HepG2 (cell line): ENCODE results near the gene CRAMP1. TPM values are rescaled to one million over a fixed set of nuclear protein-coding genes. Genes with fewer than 3 reads are reported as not detected.
A peak's percentile ranks its signal among the peaks of the same experiment; 100 is the strongest.

Experiments
- ATAC-seq: fragments of 200-7000 bp; cut with Tn5 transposase; 3 replicates; pipeline ENCODE4 v1.9.1; 2020; ENCODE audit warnings: mild to moderate bottlenecking, moderate library complexity
- BruUV-seq: library from RNA; stranded (reverse); fragments of 400-500 nt; replicated peaks from 2 replicates; lab custom pipeline; 2021; lab: Mats Ljungman, UMichigan
- CTCF ChIA-PET: fragments of 300-600 bp; formaldehyde crosslinking; extraction: SDS; loops from one replicate; lab custom pipeline; 2021; ENCODE audit warnings: low total read pairs, inconsistent platforms, low intra/inter-chr PET ratio; lab: Yijun Ruan, JAX
- POLR2A ChIA-PET: fragments of 350-600 bp; sonication (Branson Sonifier 250); formaldehyde crosslinking; loops from one replicate; lab custom pipeline; 2020; ENCODE audit warnings: antibody characterized with exemption, inconsistent platforms; lab: Yijun Ruan, JAX
- DNase-seq: peaks from one replicate; pipeline ENCODE4 v3.0.0-alpha.2; 2015; ENCODE audit warnings: low spot score
- FAIRE-seq: peaks from 3 replicates; lab custom pipeline; 2011; peaks lifted over from hg19 to GRCh38; lab: Jason Lieb, UNC
- H2AFZ ChIP-seq: one replicate; pipeline ENCODE4 v1.6.1; 2011; ENCODE audit warnings: low read length, inconsistent platforms
- H3K27ac ChIP-seq: fragments of 300-600 bp; 3 replicates; pipeline ENCODE4 v1.8.0; 2011; ENCODE audit warnings: mixed run types, mild to moderate bottlenecking, mixed read lengths, low read length, inconsistent platforms; ENCODE audit not compliant: insufficient read depth; ENCODE audit errors: extremely low read length
- H3K27me3 ChIP-seq, 2 experiments: fragments of 200-600 bp in 1 of 2; 2 replicates in 1 of 2; 3 replicates in 1 of 2; pipeline versions ENCODE4 v1.6.0 to v1.8.0; 2011; ENCODE audit warnings: low read length in 2 of 2, mild to moderate bottlenecking in 2 of 2, moderate library complexity in 2 of 2, inconsistent platforms in 1 of 2; ENCODE audit not compliant: insufficient read depth in 2 of 2, control insufficient read depth in 1 of 2
- H3K36me3 ChIP-seq, 2 experiments: fragments of 200-600 bp in 1 of 2; replicated peaks in 1 of 2; 2 replicates in 1 of 2; 3 replicates in 1 of 2; pipeline versions ENCODE4 v1.5.1 to v1.8.0; 2011; ENCODE audit warnings: low read length in 2 of 2, inconsistent platforms in 1 of 2; ENCODE audit not compliant: insufficient read depth in 2 of 2, control insufficient read depth in 1 of 2
- H3K4me1 ChIP-seq: 2 replicates; pipeline ENCODE4 v1.5.1; 2012; ENCODE audit warnings: low read length, inconsistent platforms; ENCODE audit not compliant: insufficient read depth
- H3K4me2 ChIP-seq: 2 replicates; pipeline ENCODE4 v1.6.0; 2011; ENCODE audit warnings: low read depth, low read length, inconsistent platforms
- H3K4me3 ChIP-seq, 3 experiments: fragments of 200-600 bp in 1 of 3; sonication (generic), shearing (Covaris generic) in 1 of 3; replicated peaks in 1 of 3; 2 replicates each; pipeline ENCODE4 v1.5.1; 2011 to 2016; ENCODE audit warnings: low read length in 3 of 3, inconsistent platforms in 2 of 3, low read depth in 2 of 3, mild to moderate bottlenecking in 2 of 3, control low read depth in 1 of 3, mixed read lengths in 1 of 3; ENCODE audit not compliant: insufficient read depth in 1 of 3
- H3K79me2 ChIP-seq: one replicate; pipeline ENCODE4 v1.6.1; 2011; ENCODE audit warnings: low read length, inconsistent platforms; ENCODE audit not compliant: insufficient read depth
- H3K9ac ChIP-seq: 2 replicates; pipeline ENCODE4 v1.6.0; 2011; ENCODE audit warnings: mild to moderate bottlenecking, low read depth, low read length, inconsistent platforms; ENCODE audit not compliant: insufficient read depth
- H3K9me3 ChIP-seq: 2 replicates; pipeline ENCODE4 v1.5.1; 2012; ENCODE audit warnings: mild to moderate bottlenecking, low read length
- H4K20me1 ChIP-seq: 2 replicates; pipeline ENCODE4 v1.6.0; 2011; ENCODE audit warnings: inconsistent platforms, mild to moderate bottlenecking, low read length, moderate library complexity; ENCODE audit not compliant: insufficient read depth
- CBX1 ChIP-seq: IDR thresholded peaks from one replicate; pipeline ENCODE4 v1.6.1; 2016; ENCODE audit warnings: antibody characterized with exemption, low read depth
- CREB1 ChIP-seq, 2 experiments: fragments of 450-650 bp in 1 of 2; IDR thresholded peaks; 2 replicates each; pipeline ENCODE4 v1.6.1; 2016 to 2017; ENCODE audit warnings: control low read depth in 1 of 2, mild to moderate bottlenecking in 1 of 2, missing compliant biosample characterization in 1 of 2, missing genetic modification characterization in 1 of 2
- POLR2A ChIP-seq, 2 experiments: IDR thresholded peaks; 2 replicates each; pipeline ENCODE4 v1.6.1; 2011; ENCODE audit warnings: low read depth in 2 of 2, low read length in 2 of 2, mild to moderate bottlenecking in 1 of 2, moderate library complexity in 1 of 2; ENCODE audit not compliant: insufficient read depth in 1 of 2
- RAD51 ChIP-seq: fragments of 450-650 bp; IDR thresholded peaks from 2 replicates; pipeline ENCODE4 v1.6.1; 2016; ENCODE audit warnings: borderline replicate concordance
- SALL2 ChIP-seq: sonication (generic); formaldehyde crosslinking; IDR thresholded peaks from 2 replicates; pipeline ENCODE4 v1.8.1; 2023; ENCODE audit warnings: mild to moderate bottlenecking, missing genetic modification reagents, inconsistent platforms
- SNAI1 ChIP-seq: sonication (generic); formaldehyde crosslinking; IDR thresholded peaks from 2 replicates; pipeline ENCODE4 v1.5.0; 2020; ENCODE audit warnings: mild to moderate bottlenecking, missing genetic modification reagents, borderline replicate concordance
- SOX5 ChIP-seq: IDR thresholded peaks from 2 replicates; pipeline ENCODE4 v1.6.1; 2016; ENCODE audit warnings: borderline replicate concordance
- ZBTB1 ChIP-seq: sonication (generic); formaldehyde crosslinking; IDR thresholded peaks from 2 replicates; pipeline ENCODE4 v1.4.0; 2020; ENCODE audit warnings: missing genetic modification reagents, borderline replicate concordance
- ZNF274 ChIP-seq: sonication (generic); formaldehyde crosslinking; IDR thresholded peaks from 2 replicates; pipeline ENCODE4 v1.5.1; 2020; ENCODE audit warnings: mild to moderate bottlenecking, missing genetic modification reagents
- ZNF660 ChIP-seq: sonication (generic); formaldehyde crosslinking; IDR thresholded peaks from 2 replicates; pipeline ENCODE4 v1.5.1; 2020; ENCODE audit warnings: mild to moderate bottlenecking, low read depth, missing genetic modification reagents, borderline replicate concordance
- ZNF7 ChIP-seq: IDR thresholded peaks from 2 replicates; pipeline ENCODE4 v1.6.1; 2016; ENCODE audit warnings: missing biosample characterization, missing genetic modification reagents
- ZNF709 ChIP-seq: sonication (generic); formaldehyde crosslinking; IDR thresholded peaks from 2 replicates; pipeline ENCODE4 v1.5.0; 2020; ENCODE audit warnings: mild to moderate bottlenecking, missing genetic modification reagents
- WGBS: methylation state at CpG from one replicate; pipeline ENCODE4 v1.1.6; 2017; ENCODE audit warnings: low lambda C conversion rate; 5-methylcytosine and 5-hydroxymethylcytosine counted together
- in situ Hi-C: cut with HindIII; loops from 2 replicates; pipeline ENCODE4 v1.10.0; 2017; ENCODE audit warnings: low pct_unique_long_range_greater_than_20kb; ENCODE audit not compliant: extremely low pct_ligation_motif_present
- intact Hi-C: fragments of 100-400 bp; cut with micrococcal nuclease; formaldehyde crosslinking; loops from one replicate; pipeline ENCODE4 v1.10.0; 2022; ENCODE audit not compliant: unreplicated experiment
- polyA plus RNA-seq, 8 experiments: library from polyadenylated mRNA; depleted of rRNA in 3 of 8; stranded (reverse) in 7 of 8; unstranded in 1 of 8; fragments of >200 nt; fragmentation: Illumina TruSeq in 4 of 8; extraction: Trizol in 4 of 8; gene quantifications; 2 replicates each; pipeline versions ENCODE4 v1.2.1 to v1.2.3, GENCODE V29; 2011 to 2016; ENCODE audit warnings: low read depth in 4 of 8, missing spikeins in 1 of 8, mixed read lengths in 1 of 8; ENCODE audit not compliant: insufficient read depth in 1 of 8
- total RNA-seq, 5 experiments: library from RNA; depleted of rRNA; stranded (reverse); fragments of >200 nt; fragmentation: Illumina TruSeq; extraction: Trizol; gene quantifications; 2 replicates each; pipeline ENCODE4 v1.2.3, GENCODE V29; 2016; ENCODE audit warnings: low read depth in 1 of 5
- TF ChIP-seq, protein P1 (sequence below): sonication (generic); formaldehyde crosslinking; IDR thresholded peaks from 2 replicates; pipeline ENCODE4 v1.5.1; 2020; ENCODE audit warnings: mild to moderate bottlenecking, missing genetic modification reagents, moderate library complexity

Gene CRAMP1
- total and polyA plus RNA-seq, 2 of the 13 experiments (the other 11 are each of a cell fraction or from before 2014, with no cell fraction given), result 6.8 to 9.7 TPM

DNA sequence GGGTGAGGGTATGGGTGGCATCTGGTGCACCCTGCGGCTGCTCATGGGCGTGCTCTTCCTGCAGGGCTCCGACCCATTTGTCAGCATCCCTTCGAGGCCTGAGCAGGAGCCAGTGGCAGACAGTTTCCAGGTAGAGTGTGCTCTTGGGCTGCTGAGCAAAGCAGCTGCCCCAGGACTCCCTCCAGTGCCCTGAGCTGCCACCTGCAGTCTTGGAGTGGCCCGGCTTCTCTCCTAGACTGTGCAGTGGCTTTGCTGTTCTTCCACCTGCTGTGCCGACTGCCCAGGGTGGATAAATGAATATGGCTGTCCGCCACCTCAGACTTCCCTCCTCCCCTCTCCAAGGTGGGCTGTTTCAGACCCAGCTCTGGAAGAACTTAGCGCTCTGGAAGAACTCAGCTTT lies 55.1 kb downstream of the CRAMP1 start:
- no TSS peak for BruUV-seq
- TF ChIP-seq SOX5 (no peak), ZNF274 (no peak), ZNF660 (CRISPR knock-in tag) (no peak), SALL2 (no peak), ZBTB1 (CRISPR knock-in tag) (no peak), POLR2A (IDR thresholded peaks at IDR 0.05; ENCODE audit: insufficient read depth in 1 of 2, low read depth in 2 of 2, low read length in 2 of 2) (no peak), CBX1 (no peak), RAD51 (no peak), CREB1 (IDR thresholded peaks at IDR 0.05) (no peak), CREB1 (CRISPR knock-in tag; IDR thresholded peaks at IDR 0.05) (no peak), ZNF7 (CRISPR knock-in tag) (no peak), SNAI1 (CRISPR knock-in tag) (no peak), ZNF709 (no peak)
- TF ChIP-seq, protein P1, sequence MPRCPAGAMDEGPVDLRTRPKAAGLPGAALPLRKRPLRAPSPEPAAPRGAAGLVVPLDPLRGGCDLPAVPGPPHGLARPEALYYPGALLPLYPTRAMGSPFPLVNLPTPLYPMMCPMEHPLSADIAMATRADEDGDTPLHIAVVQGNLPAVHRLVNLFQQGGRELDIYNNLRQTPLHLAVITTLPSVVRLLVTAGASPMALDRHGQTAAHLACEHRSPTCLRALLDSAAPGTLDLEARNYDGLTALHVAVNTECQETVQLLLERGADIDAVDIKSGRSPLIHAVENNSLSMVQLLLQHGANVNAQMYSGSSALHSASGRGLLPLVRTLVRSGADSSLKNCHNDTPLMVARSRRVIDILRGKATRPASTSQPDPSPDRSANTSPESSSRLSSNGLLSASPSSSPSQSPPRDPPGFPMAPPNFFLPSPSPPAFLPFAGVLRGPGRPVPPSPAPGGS (CRISPR knock-in tag), result no peak
- TF ChIP-seq, all 625 proteins: peak for 0
- DNase-seq (no peak), ATAC-seq (peak; percentile 28; the same call in 2 of the 3 replicates), FAIRE-seq (no peak)
- Histone ChIP-seq H3K36me3 (peaks cover 33 to 95% of the 10 kb centered on the region in 2 experiments), H3K4me2 (no peak overlapping the region), H3K27me3 (no peaks in the 10 kb centered on the region), H3K4me1 (no peaks in the 10 kb centered on the region), H3K27ac (no peak overlapping the region), H3K79me2 (no peaks in the 10 kb centered on the region), H3K4me3 (no peak overlapping the region), H4K20me1 (no peaks in the 10 kb centered on the region), H3K9me3 (no peaks in the 10 kb centered on the region), H3K9ac (no peak overlapping the region), H2AFZ (no peak overlapping the region)
- ChIA-PET POLR2A (interaction anchor here (1.2 kb wide), 1 partner anchor 10 kb away, joined by 6 read pairs; the partner anchor contains the start of gene JPT2), CTCF (no interaction called here)
- WGBS, result 80% methylated on average over 1 of the region's 8 CpGs
- intact Hi-C loops (no loop called here), in situ Hi-C loops (no loop called here)
